Measurements from ENCODE around the gene SPOUT1.

- TF ChIP-seq ZBTB33 (IDR thresholded peaks at IDR 0.05) (no peak), E2F4 (IDR thresholded peaks at IDR 0.05; ENCODE audit: low read depth, low read length) (no peak), YY1 (IDR thresholded peaks at IDR 0.05; ENCODE audit: low read depth, low read length) (peak; percentile 42; the same call in 1 of the 2 replicates), IKZF2 (IDR thresholded peaks at IDR 0.05) (no peak), RB1 (IDR thresholded peaks at IDR 0.05; ENCODE audit: borderline replicate concordance) (no peak), CTCF (IDR thresholded peaks at IDR 0.05 in 2 of 3, conservative IDR thresholded peaks at IDR 0.05 in 1 of 3; ENCODE audit: control insufficient read depth in 2 of 3, extremely low read depth in 1 of 3, insufficient read depth in 1 of 3, low read depth in 3 of 3, low read length in 3 of 3) (no peak), PBX3 (IDR thresholded peaks at IDR 0.05; ENCODE audit: insufficient replicate concordance, low read depth, low read length) (no peak), HSF1 (IDR thresholded peaks at IDR 0.05; ENCODE audit: low read depth, low read length) (no peak)
These were observed 58.4 kb downstream of the SPOUT1 start for GRCh38 chr9:128771094-128771721.

Data from GM12878 (cell line).